IPS DF 4.7 (cell line): ENCODE data around the gene ZBTB20.

Experiments used
- DNase-seq: peaks from one replicate; pipeline ENCODE4 v3.0.0-alpha.2; 2013; ENCODE audit warnings: low spot score; ENCODE audit errors: extremely low read depth

Gene ZBTB20

GRCh38 chr3:114307832-114308231, 839.3 kb downstream of the ZBTB20 start:
- no peak for DNase-seq

- DNase-seq = no peak
Measured at GRCh38 chr3:114307222-114307830, 839.8 kb downstream of the ZBTB20 start.

GRCh38 chr3:114299941-114300624, 847.0 kb downstream of the ZBTB20 start:
- DNase-seq = no peak

- peak; percentile 14 for DNase-seq
Measured at GRCh38 chr3:114299421-114299820, 847.7 kb downstream of the ZBTB20 start.

GRCh38 chr3:114295946-114296345, 851.1 kb downstream of the ZBTB20 start:
- DNase-seq = no peak

- DNase-seq = no peak
Measured at GRCh38 chr3:114294940-114295480, 852.1 kb downstream of the ZBTB20 start.

GRCh38 chr3:114293838-114294535, 853.1 kb downstream of the ZBTB20 start, which contains the start of gene TIGIT:
TSS of gene TIGIT (plus strand) at chr3:114294028. CDS start at chr3:114294062, 34 bp downstream.
- DNase-seq = no peak

- peak; percentile 75 for DNase-seq
Measured at GRCh38 chr3:114290911-114291901, 855.9 kb downstream of the ZBTB20 start.

- no peak for DNase-seq
Measured at GRCh38 chr3:114286266-114286665, 860.8 kb downstream of the ZBTB20 start.

GRCh38 chr3:114285648-114286230, 861.3 kb downstream of the ZBTB20 start:
- DNase-seq = no peak

GRCh38 chr3:114284644-114285043, 862.4 kb downstream of the ZBTB20 start:
- no peak for DNase-seq
